Skeletal muscle cell (primary cell): Measurements from ENCODE around the gene FAM124A.

Experiments used
- DNase-seq: peaks from one replicate; pipeline ENCODE4 v3.0.0-alpha.2; 2010; ENCODE audit warnings: low read depth
- H3K4me3 ChIP-seq: 2 replicates; pipeline ENCODE4 v1.5.1; 2011; ENCODE audit warnings: low read depth, mild to moderate bottlenecking, control low read depth, low read length, moderate library complexity

Gene FAM124A

GRCh38 chr13:51213173-51213728, 8.9 kb upstream of the FAM124A start:
- peak; percentile 30 for DNase-seq
- no peak overlapping the region for H3K4me3 ChIP-seq

DNA sequence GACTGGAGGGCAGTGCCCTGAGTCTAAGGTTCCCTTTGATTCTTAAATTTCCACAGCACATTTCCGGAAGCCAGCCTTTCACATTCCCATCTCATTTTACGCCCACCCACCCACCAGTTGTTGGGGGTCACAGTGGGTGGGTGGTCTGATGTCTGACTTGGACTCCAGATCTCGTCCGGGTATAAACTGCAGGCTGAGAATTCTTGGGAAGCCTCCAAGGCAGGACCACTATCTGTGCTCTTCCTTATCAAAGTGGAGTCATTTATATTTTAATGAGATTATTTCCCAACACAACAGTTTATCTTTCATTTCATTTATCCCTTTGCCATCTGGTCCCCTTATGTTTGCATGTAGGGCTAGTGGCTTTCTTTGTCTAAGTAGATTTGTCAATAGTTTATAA, 3.6 kb upstream of the FAM124A start:
- no peak for DNase-seq
- no peak overlapping the region for H3K4me3 ChIP-seq

GRCh38 chr13:51220706-51221105, 1.5 kb upstream of the FAM124A start:
- no peak for DNase-seq
- no peak overlapping the region for H3K4me3 ChIP-seq

DNA sequence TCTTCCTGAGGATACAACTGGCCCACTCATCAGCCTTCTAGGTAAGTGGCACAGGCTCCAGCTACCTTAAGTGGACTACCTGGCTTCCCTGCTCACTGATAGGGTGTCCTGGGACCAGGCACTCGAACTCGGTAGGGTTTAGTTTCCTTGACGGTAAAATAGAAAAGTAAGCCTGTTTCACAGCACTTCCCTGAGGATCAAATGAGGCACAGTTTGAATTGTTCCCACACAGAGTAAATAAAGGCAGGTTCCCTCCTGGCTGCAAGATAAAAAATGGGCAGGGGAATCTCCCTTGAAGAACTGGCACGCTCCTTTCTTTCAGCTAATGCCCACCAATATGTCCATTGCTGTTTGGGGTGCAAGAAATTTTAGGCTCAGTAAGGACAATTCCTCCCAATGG, 1.1 kb upstream of the FAM124A start:
- no peak overlapping the region for H3K4me3 ChIP-seq
- no peak for DNase-seq

GRCh38 chr13:51221674-51222036, 543 bp upstream of the FAM124A start:
- no peak for DNase-seq
- peak overlapping the region; percentile 57 for H3K4me3 ChIP-seq

GRCh38 chr13:51222686-51223559, 725 bp downstream of the FAM124A start:
- DNase-seq, result no peak
- peak overlapping the region; percentile 57 for H3K4me3 ChIP-seq

- DNase-seq, result no peak
- H3K4me3 ChIP-seq, result no peak overlapping the region
These were observed 1.5 kb downstream of the FAM124A start for GRCh38 chr13:51223560-51224270.

DNA sequence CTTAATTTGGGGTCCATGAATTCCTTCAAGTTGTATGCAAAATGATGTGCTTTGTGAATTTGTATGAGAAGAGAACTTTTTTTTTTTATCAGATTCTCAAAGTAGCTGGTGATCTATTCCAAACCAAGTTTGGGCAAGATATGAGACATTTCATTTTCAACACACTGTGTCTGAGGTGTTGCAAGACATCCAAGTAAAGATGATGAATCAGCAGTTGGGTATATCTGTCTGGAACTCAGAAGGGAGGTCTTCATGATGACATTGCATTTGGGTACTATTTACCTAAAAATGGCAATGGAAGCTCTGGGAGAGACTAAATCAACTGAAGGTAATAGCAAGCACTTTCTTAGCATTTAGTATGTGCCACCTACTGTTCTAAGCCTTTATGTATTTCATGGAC, 2.8 kb downstream of the FAM124A start:
- H3K4me3 ChIP-seq, result no peak overlapping the region
- no peak for DNase-seq

DNA sequence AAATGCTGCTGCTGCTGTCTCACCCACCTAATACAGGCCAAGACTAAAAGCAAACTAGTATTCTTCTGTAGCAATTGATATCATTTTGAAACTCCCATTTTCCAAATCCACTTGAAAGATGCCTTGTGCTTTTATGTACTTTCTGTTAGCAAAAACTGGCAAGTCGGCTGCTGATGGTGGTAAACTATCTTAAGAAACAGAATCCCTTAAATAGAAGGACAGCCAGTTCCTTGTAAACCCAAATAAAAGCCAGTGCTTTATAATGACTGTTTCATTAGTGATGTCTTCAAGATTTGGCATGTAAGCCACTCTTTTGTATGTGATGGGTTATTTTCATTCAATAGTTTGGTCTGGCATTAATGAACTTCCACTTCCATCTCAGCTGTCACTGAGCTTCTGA, 5.2 kb downstream of the FAM124A start:
- no peak overlapping the region for H3K4me3 ChIP-seq
- DNase-seq, result no peak

DNA sequence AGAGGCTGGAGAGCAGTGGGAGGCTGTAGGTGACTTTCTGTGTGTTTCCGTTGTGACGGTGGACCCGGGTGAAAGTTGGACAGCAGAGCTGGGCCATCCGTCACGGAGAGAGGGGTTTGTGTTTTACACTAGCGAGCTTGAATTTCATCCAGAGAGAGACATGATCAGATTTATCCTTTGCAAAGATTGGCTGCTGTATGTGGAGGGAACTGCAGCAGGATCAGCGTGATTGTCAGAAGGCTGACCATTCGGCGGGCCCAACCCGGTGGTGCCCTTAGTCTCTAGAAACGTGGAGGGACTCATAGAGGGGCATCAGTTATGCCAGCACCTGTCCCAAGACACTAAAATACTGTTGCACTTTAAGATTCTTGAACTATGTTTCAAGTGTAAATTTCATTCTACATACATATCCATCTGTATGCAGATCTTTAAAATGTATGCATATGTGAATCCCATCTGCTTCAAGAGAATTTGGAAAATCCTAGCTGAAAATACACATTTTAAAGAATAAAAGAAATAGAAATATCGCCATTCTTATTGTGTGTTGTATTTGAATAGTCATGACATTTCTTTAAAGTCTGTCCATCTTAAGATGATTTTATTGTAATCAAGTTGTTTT, 7.0 kb downstream of the FAM124A start:
- no peak for DNase-seq
- H3K4me3 ChIP-seq, result no peak overlapping the region

DNA sequence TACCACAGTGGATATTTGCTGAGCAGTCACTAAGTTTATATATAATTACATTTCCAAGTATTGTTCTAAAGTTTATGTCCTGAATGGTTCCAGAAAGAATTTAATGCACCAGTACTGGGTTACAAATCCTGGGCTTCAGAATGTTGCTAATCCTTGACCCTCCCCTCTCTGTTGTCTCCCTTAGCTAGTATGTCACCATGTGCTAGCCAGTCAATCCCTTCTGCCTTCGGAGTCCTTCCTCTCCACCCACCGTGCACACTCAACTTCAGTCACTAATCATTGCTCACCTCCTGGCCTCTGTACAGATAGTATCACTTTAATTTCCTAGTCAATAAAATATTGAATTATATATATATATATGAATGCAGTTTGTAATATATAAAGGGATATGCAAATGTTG, 7.5 kb downstream of the FAM124A start:
- H3K4me3 ChIP-seq, result no peak overlapping the region
- DNase-seq, result no peak

DNA sequence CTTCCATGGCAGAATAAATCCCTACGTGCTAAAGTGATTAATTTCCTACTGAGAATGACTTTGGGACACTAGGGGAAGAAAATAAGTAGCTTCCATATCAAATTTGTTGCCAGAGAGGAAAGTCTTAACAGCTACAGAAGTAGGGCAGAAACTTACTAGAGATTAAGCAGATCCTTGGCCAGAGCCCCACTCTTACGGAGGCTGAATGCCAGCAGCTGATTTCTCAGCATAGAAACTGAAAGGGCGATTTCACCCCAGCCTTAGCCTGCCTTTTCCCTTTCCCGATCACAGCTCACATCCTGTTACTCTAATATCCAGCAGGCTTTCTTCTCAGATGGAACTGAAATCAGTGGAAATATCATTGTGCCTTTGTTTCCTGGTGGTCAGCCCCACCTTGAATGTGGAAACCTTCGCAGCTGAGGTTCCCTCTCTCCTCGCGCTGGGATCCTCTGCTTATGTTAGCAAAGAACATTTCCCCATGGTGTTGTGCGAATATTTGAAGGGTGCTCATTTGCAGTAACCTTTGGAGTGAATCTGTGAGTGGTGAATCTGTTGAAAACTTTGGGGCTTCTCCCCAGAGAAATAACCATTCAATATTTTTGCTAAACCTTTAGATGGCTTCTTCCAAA, 8.4 kb downstream of the FAM124A start:
- peak; percentile 13 for DNase-seq
- no peak overlapping the region for H3K4me3 ChIP-seq

DNA sequence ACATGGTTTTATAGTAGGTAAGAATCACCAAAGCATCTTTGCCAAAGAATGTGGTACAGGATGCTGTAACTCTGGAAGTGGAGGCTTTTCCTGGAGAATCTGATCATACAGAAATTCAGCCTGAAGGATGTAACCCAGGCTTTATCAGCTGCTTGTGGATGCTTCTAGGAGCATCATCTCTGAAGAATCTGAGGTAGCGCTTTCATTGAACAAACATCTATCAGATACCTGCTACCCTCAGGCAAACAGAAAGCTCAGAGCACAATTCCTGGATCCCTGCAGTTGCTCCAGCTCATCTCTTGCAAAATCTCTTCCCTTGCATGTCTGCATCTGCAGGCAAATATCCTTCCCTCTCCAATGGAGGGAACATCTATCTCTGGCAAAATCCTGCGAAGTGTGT, 9.3 kb downstream of the FAM124A start:
- no peak overlapping the region for H3K4me3 ChIP-seq
- no peak for DNase-seq

DNA sequence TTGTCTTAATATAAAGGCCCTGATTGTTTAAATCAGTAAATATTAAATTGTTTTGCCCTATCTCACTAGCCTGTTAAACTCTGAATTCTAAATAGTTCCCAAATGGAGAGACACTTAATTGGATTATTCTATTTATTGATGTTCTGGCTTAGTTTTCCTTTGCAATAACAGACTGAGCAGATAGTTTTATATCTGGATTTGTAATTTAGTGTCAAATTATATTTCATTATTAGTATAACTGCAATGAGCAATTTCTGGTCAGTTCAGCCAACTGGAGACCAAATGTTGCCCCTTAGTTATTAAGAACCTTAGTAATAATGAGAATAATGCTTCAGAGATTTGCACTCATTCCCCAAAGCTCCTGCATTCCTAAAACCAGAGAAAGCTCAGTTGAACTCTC, 10.1 kb downstream of the FAM124A start:
- no peak for DNase-seq
- H3K4me3 ChIP-seq, result no peak overlapping the region

GRCh38 chr13:51233117-51233826, 11.1 kb downstream of the FAM124A start:
- no peak overlapping the region for H3K4me3 ChIP-seq
- no peak for DNase-seq

DNA sequence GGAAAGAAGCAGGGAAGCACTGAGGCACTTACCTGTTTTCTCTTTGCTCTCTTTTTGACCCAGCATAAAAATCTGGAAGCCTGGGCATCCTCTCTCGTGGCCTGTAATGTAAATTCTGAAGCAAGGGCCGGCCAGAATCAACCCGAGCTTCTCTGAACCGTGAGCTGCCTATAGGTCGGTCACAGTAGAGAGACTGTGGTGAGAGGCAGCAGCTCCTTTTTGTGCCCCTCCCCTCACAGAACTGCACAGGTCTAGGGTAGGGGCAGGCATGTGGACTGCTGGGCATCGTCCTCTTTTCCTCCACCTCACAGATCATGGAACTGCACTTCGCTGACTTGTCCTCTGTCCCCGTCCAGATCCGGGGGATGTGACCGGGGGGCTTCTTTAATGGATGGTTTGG, 12.5 kb downstream of the FAM124A start:
- H3K4me3 ChIP-seq, result no peak overlapping the region
- no peak for DNase-seq

- H3K4me3 ChIP-seq, result no peak overlapping the region
These were observed 13.0 kb downstream of the FAM124A start for GRCh38 chr13:51235186-51235585.

GRCh38 chr13:51235756-51236490, 13.7 kb downstream of the FAM124A start:
- H3K4me3 ChIP-seq, result no peak overlapping the region
- DNase-seq, result no peak

More at GRCh38 chr13:51235186-51235585, 13.0 kb downstream of the FAM124A start:
- no peak for DNase-seq

DNA sequence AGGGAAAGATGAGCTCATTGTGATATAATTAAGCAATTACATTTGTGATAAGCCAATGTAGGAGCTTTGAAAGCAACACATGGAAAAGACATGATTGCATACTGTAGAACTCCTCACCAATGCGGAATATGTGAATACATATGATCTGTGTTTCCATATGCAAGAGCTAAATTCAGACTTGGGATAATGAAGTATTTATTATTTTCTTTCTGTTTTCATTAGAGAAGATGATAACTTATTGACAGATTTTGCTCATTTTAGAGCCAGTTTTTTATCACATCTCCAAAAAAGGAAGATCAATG, 14.2 kb downstream of the FAM124A start:
- H3K4me3 ChIP-seq, result no peak overlapping the region
- DNase-seq, result no peak
